Adrenal gland (tissue), 5 donors: ENCODE data around the gene ARHGEF4.

Experiments
- CTCF ChIP-seq, 6 experiments: fragments of 450-650 bp in 4 of 6; fragments of 200-600 bp in 2 of 6; sonication (generic) in 1 of 6; IDR thresholded peaks; 1 replicate in 5 of 6; 2 replicates in 1 of 6; pipeline versions ENCODE4 v1.5.1 to v1.8.0; 2016 to 2021; ENCODE audit warnings: antibody characterized with exemption in 6 of 6, mild to moderate bottlenecking in 2 of 6, moderate library complexity in 1 of 6
- POLR2A ChIP-seq, 2 donors: fragments of 450-650 bp; IDR thresholded peaks; one replicate each; pipeline ENCODE4 v1.6.1; 2017; ENCODE audit warnings: antibody characterized with exemption in 2 of 2, mild to moderate bottlenecking in 2 of 2, moderate library complexity in 1 of 2
- donor health status: DM: no; HTN: no; CAD: no.

- TF ChIP-seq CTCF (IDR thresholded peaks at IDR 0.05) (no peak), POLR2A (IDR thresholded peaks at IDR 0.05) (no peak)
Measured at GRCh38 chr2:131045286-131046027, 208.7 kb downstream of the ARHGEF4 start.
